HG02763 (cell line): ENCODE data around the gene STK10.

ENCODE experiments used
- ATAC-seq: cut with Tn5 transposase; IDR thresholded peaks from one replicate; pipeline ENCODE4 v1.9.1; 2021; ENCODE audit warnings: mild to moderate bottlenecking, moderate library complexity; ENCODE audit not compliant: unreplicated experiment

Gene STK10

DNA sequence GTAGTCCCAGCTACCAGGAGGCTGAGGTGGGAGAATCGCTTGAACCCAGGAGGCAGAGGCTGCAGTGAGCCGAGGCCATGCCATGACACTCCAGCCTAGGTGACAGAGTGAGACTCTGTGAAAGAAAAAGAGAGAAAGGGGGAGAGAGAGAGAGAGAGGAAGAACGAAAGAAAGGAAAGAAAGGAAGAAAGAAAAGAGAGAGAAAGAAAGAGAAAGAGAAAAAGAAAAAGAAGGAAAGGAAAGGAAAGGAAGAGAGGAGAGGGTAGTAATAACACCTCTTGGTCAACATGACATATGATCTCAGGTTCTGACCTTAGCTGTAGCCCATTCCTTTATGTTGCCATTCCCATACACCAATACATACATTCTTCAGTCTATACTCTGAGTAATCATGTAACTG is 195.7 kb downstream of the STK10 start:
- no peak for ATAC-seq
